Naive thymus-derived CD4-positive, alpha-beta T cell (primary cell): ENCODE results near the gene NPAS3. TPM values are rescaled to one million over a fixed set of nuclear protein-coding genes. Genes with fewer than 3 reads are reported as not detected.

Experiments
- ATAC-seq: fragments of 150-1000 bp; cut with Tn5 transposase; 2 replicates; pipeline ENCODE4 v1.10.0; 2021; ENCODE audit warnings: mild to moderate bottlenecking, moderate library complexity
- CTCF ChIA-PET: fragments of 350-600 bp; sonication (Branson Sonifier 250); formaldehyde crosslinking; loops from one replicate; lab custom pipeline; 2021; ENCODE audit warnings: antibody characterized with exemption; lab: Charles Lee
- POLR2A ChIA-PET: fragments of 350-600 bp; sonication (Branson Sonifier 250); formaldehyde crosslinking; loops from one replicate; lab custom pipeline; 2021; ENCODE audit warnings: antibody characterized with exemption, inconsistent platforms; lab: Charles Lee
- DNase-seq, 9 donors: peaks; one replicate each; pipeline versions ENCODE4 v3.0.0 to v3.0.0-alpha.2; 2020 to 2022; ENCODE audit warnings: mixed read lengths in 1 of 9
- H3K27ac ChIP-seq: one replicate; pipeline ENCODE4 v1.7.0; 2013; ENCODE audit warnings: mild to moderate bottlenecking, low read depth, low read length, moderate library complexity
- H3K27me3 ChIP-seq, 2 donors: one replicate each; pipeline ENCODE4 v1.7.0; 2013; ENCODE audit warnings: low read length in 2 of 2, mild to moderate bottlenecking in 2 of 2, moderate library complexity in 2 of 2; ENCODE audit not compliant: control insufficient read depth in 2 of 2, insufficient read depth in 2 of 2
- H3K36me3 ChIP-seq, 3 experiments: 1 replicate in 2 of 3; 2 replicates in 1 of 3; pipeline ENCODE4 v1.7.0; 2013; ENCODE audit warnings: low read length in 3 of 3, mild to moderate bottlenecking in 3 of 3, moderate library complexity in 1 of 3; ENCODE audit not compliant: insufficient read depth in 3 of 3, control insufficient read depth in 2 of 3
- H3K4me1 ChIP-seq, 2 donors: one replicate each; pipeline ENCODE4 v1.7.0; 2013; ENCODE audit warnings: low read length in 2 of 2, mild to moderate bottlenecking in 2 of 2, moderate library complexity in 1 of 2; ENCODE audit not compliant: control insufficient read depth in 2 of 2, insufficient read depth in 2 of 2
- H3K4me3 ChIP-seq: 2 replicates; pipeline ENCODE4 v1.7.0; 2013; ENCODE audit warnings: mild to moderate bottlenecking, low read length
- H3K9me3 ChIP-seq, 3 experiments: 1 replicate in 2 of 3; 2 replicates in 1 of 3; pipeline ENCODE4 v1.7.0; 2013; ENCODE audit warnings: low read length in 3 of 3; ENCODE audit not compliant: control insufficient read depth in 2 of 3
- H3K27ac Mint-ChIP-seq, 9 donors: one replicate each; pipeline ENCODE4 v1.8.0; 2020 to 2022; ENCODE audit warnings: mixed read lengths in 9 of 9, mild to moderate bottlenecking in 8 of 9, moderate library complexity in 5 of 9, inconsistent platforms in 2 of 9
- H3K27me3 Mint-ChIP-seq, 5 donors: one replicate each; pipeline ENCODE4 v1.8.0; 2021 to 2022; ENCODE audit warnings: mixed read lengths in 5 of 5, mild to moderate bottlenecking in 1 of 5
- H3K36me3 Mint-ChIP-seq, 5 donors: one replicate each; pipeline ENCODE4 v1.8.0; 2020 to 2022; ENCODE audit warnings: mixed read lengths in 5 of 5, mild to moderate bottlenecking in 3 of 5, inconsistent platforms in 1 of 5
- H3K4me1 Mint-ChIP-seq, 7 donors: one replicate each; pipeline ENCODE4 v1.8.0; 2020 to 2022; ENCODE audit warnings: mixed read lengths in 7 of 7, mild to moderate bottlenecking in 3 of 7, inconsistent platforms in 1 of 7
- H3K4me3 Mint-ChIP-seq, 10 donors: one replicate each; pipeline ENCODE4 v1.8.0; 2020 to 2022; ENCODE audit warnings: mild to moderate bottlenecking in 10 of 10, mixed read lengths in 10 of 10, moderate library complexity in 6 of 10, inconsistent platforms in 2 of 10
- H3K9me3 Mint-ChIP-seq, 11 donors: one replicate each; pipeline ENCODE4 v1.8.0; 2020 to 2022; ENCODE audit warnings: mixed read lengths in 11 of 11, mild to moderate bottlenecking in 4 of 11, inconsistent platforms in 1 of 11, moderate library complexity in 1 of 11
- intact Hi-C, 2 donors: fragments of 100-400 bp; cut with micrococcal nuclease; formaldehyde crosslinking; loops; one replicate each; pipeline ENCODE4 v1.15.1; 2023
- polyA plus RNA-seq, 2 donors: library from polyadenylated mRNA; unstranded; fragments of 300-500 nt; fragmentation: Illumina TruSeq; gene quantifications; one replicate each; pipeline ENCODE4 v1.2.3, GENCODE V29; 2021
- total RNA-seq, 6 experiments: library from RNA in 5 of 6; stranded (reverse) in 5 of 6; gene quantifications; 1 replicate in 5 of 6; 2 replicates in 1 of 6; pipeline ENCODE4 v1.2.3 and lab custom pipeline; 2021 to 2026

NPAS3 gene
- total and polyA plus RNA-seq, 7 experiments from 2014 or later: not detected

GRCh38 chr14:33464254-33464962, 525.7 kb downstream of the NPAS3 start:
- CTCF ChIA-PET: no interaction called here
- Histone ChIP-seq H3K4me3 (no peak overlapping the region), H3K27ac (no peak overlapping the region), H3K4me1 (no peaks in the 10 kb centered on the region), H3K27me3 (no peaks in the 10 kb centered on the region), H3K9me3 (no peaks in the 10 kb centered on the region), H3K36me3 (no peaks in the 10 kb centered on the region)
- Mint-ChIP-seq H3K9me3 (peaks cover 0 to 3% (median 0%) of the 10 kb centered on the region in 11 donors), H3K4me3 (no peak overlapping the region), H3K36me3 (no peaks in the 10 kb centered on the region), H3K4me1 (no peaks in the 10 kb centered on the region), H3K27ac (no peak overlapping the region), H3K27me3 (peaks cover 0 to 6% (median 0%) of the 10 kb centered on the region in 5 donors)
- POLR2A ChIA-PET: no interaction called here
- ATAC-seq (no peak), DNase-seq (no peak)
- intact Hi-C loops: no loop called here

DNA sequence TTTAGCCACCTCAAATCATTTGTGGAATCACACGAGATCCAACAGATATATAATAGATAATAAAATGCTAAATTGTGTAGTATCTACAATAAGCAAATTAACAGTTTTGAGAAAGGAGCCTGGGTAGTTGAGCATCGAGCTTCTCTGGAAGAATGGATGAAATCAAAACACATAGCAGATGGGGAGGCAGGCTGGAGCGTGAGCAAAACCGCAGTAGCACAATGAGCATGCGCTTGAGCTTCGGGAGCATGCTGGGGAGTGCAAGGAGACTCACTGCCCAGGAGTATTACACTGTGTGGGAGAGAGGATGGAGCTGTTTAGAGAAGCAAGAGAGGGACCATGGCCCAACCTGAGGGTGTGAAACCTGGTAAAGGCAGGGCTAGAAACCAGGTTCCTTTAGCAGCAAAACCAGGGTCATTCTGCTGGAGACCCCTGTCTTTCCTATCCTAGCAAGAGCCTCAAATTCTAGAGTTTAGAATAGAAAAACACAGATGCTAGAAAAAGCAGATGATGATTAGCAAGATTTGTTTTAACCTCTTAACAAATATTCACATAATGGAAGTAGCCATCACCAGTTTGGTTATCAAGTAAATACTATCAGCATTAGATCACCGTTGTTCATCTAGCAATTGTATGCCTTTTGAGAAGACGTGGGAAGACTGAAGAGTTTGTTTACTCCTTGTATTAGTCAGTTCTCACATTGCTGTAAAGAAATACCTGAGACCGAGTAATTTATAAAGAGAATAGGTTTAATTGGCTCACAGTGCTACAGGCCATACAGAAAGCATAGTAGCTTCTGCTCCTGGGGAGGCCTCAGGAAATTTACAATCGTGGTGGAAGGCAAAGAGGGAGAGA, 527.4 kb downstream of the NPAS3 start:
- ChIA-PET POLR2A (no interaction called here), CTCF (no interaction called here)
- H3K4me3 ChIP-seq: no peak overlapping the region
- DNase-seq: no peak
- no peak overlapping the region for H3K27ac Mint-ChIP-seq
- no peaks in the 10 kb centered on the region for H3K27me3 ChIP-seq
- H3K4me1 Mint-ChIP-seq: no peaks in the 10 kb centered on the region
- H3K9me3 Mint-ChIP-seq: no peaks in the 10 kb centered on the region
- H3K27me3 Mint-ChIP-seq: no peaks in the 10 kb centered on the region
- H3K9me3 ChIP-seq: no peaks in the 10 kb centered on the region
- no peak overlapping the region for H3K4me3 Mint-ChIP-seq
- H3K4me1 ChIP-seq: no peaks in the 10 kb centered on the region
- no peak overlapping the region for H3K27ac ChIP-seq
- H3K36me3 Mint-ChIP-seq: no peaks in the 10 kb centered on the region
- no peaks in the 10 kb centered on the region for H3K36me3 ChIP-seq
- intact Hi-C loops: no loop called here
- no peak for ATAC-seq

DNA sequence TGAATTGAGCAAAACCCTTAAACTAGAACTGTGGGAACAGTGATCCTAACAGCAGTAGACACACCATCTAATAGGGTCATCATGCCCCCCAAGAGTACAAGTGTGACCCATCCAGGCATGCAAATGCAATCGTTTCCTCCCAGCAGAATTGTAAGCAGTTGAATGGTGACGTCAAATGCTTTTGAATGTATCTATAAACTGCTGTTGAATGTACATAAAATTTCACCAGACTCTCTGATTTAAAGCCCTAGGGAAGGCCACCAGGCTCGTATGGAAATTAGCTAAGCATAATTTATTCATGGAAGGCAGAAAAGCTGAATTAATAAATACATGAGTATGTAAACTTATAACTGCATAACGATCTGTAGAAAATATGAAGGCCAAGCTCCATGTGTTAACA, 529.3 kb downstream of the NPAS3 start:
- no peaks in the 10 kb centered on the region for H3K4me1 Mint-ChIP-seq
- no peak overlapping the region for H3K27ac ChIP-seq
- peaks cover 0 to 2% (median 0%) of the 10 kb centered on the region in 11 donors for H3K9me3 Mint-ChIP-seq
- DNase-seq (no peak), ATAC-seq (no peak)
- H3K36me3 ChIP-seq: no peaks in the 10 kb centered on the region
- peaks cover 0 to 6% (median 0%) of the 10 kb centered on the region in 5 donors for H3K27me3 Mint-ChIP-seq
- no peaks in the 10 kb centered on the region for H3K36me3 Mint-ChIP-seq
- no peak overlapping the region for H3K4me3 ChIP-seq
- H3K27me3 ChIP-seq: no peaks in the 10 kb centered on the region
- intact Hi-C loops: no loop called here
- H3K4me3 Mint-ChIP-seq: no peak overlapping the region
- ChIA-PET POLR2A (no interaction called here), CTCF (no interaction called here)
- no peaks in the 10 kb centered on the region for H3K9me3 ChIP-seq
- no peak overlapping the region for H3K27ac Mint-ChIP-seq
- H3K4me1 ChIP-seq: no peaks in the 10 kb centered on the region

- ATAC-seq (no peak), DNase-seq (no peak)
- Histone ChIP-seq H3K36me3 (no peaks in the 10 kb centered on the region), H3K4me1 (no peaks in the 10 kb centered on the region), H3K4me3 (no peak overlapping the region), H3K9me3 (no peaks in the 10 kb centered on the region), H3K27me3 (no peaks in the 10 kb centered on the region), H3K27ac (no peak overlapping the region)
- no peaks in the 10 kb centered on the region for H3K36me3 Mint-ChIP-seq
- POLR2A ChIA-PET: no interaction called here
- peaks cover 0 to 6% (median 0%) of the 10 kb centered on the region in 11 donors for H3K9me3 Mint-ChIP-seq
- CTCF ChIA-PET: no interaction called here
- H3K27me3 Mint-ChIP-seq: peaks cover 0 to 13% (median 0%) of the 10 kb centered on the region in 5 donors
- H3K4me1 Mint-ChIP-seq: no peaks in the 10 kb centered on the region
- intact Hi-C loops: no loop called here
- H3K27ac Mint-ChIP-seq: no peak overlapping the region
- H3K4me3 Mint-ChIP-seq: no peak overlapping the region
Measured at GRCh38 chr14:33469898-33470297, 531.2 kb downstream of the NPAS3 start.

- peaks cover 0 to 13% (median 0%) of the 10 kb centered on the region in 5 donors for H3K27me3 Mint-ChIP-seq
- no peak overlapping the region for H3K4me3 Mint-ChIP-seq
- H3K27ac Mint-ChIP-seq: no peak overlapping the region
- no peaks in the 10 kb centered on the region for H3K4me1 Mint-ChIP-seq
- peaks cover 0 to 6% (median 0%) of the 10 kb centered on the region in 11 donors for H3K9me3 Mint-ChIP-seq
- ChIA-PET CTCF (no interaction called here), POLR2A (no interaction called here)
- no peaks in the 10 kb centered on the region for H3K27me3 ChIP-seq
- intact Hi-C loops: no loop called here
- no peaks in the 10 kb centered on the region for H3K36me3 Mint-ChIP-seq
- ATAC-seq: no peak
- no peak overlapping the region for H3K4me3 ChIP-seq
- no peaks in the 10 kb centered on the region for H3K9me3 ChIP-seq
- H3K4me1 ChIP-seq: no peaks in the 10 kb centered on the region
- H3K36me3 ChIP-seq: no peaks in the 10 kb centered on the region
- no peak overlapping the region for H3K27ac ChIP-seq
- no peak for DNase-seq
Measured at GRCh38 chr14:33471776-33472175, 533.1 kb downstream of the NPAS3 start.

GRCh38 chr14:33475623-33476022, 536.9 kb downstream of the NPAS3 start:
- no peaks in the 10 kb centered on the region for H3K36me3 Mint-ChIP-seq
- no peak for ATAC-seq
- DNase-seq: no peak
- no peak overlapping the region for H3K27ac ChIP-seq
- peaks cover 2 to 13% (median 3%) of the 10 kb centered on the region in 5 donors for H3K27me3 Mint-ChIP-seq
- H3K4me3 ChIP-seq: no peak overlapping the region
- intact Hi-C loops: loop anchor here in 1 of 2 donors (5.0 kb wide), 1 partner anchor 752 kb away; no protein-coding TSS in a partner anchor
- H3K4me3 Mint-ChIP-seq: no peak overlapping the region
- peaks cover 0 to 6% (median 0%) of the 10 kb centered on the region in 11 donors for H3K9me3 Mint-ChIP-seq
- H3K36me3 ChIP-seq: no peaks in the 10 kb centered on the region
- POLR2A ChIA-PET: no interaction called here
- H3K4me1 Mint-ChIP-seq: no peaks in the 10 kb centered on the region
- H3K27ac Mint-ChIP-seq: no peak overlapping the region
- H3K4me1 ChIP-seq: no peaks in the 10 kb centered on the region
- H3K9me3 ChIP-seq: no peaks in the 10 kb centered on the region
- CTCF ChIA-PET: no interaction called here
- no peaks in the 10 kb centered on the region for H3K27me3 ChIP-seq
